ENCODE measurements around the gene FRMPD2. TPM values are rescaled to one million over a fixed set of nuclear protein-coding genes. Genes with fewer than 3 reads are reported as not detected.

Gene FRMPD2
- total and polyA plus RNA-seq, 2 experiments from 2014 or later: not detected

- no peak for TF ChIP-seq ZNF462 (CRISPR knock-in tag; IDR thresholded peaks at IDR 0.05)
- no peak for TF ChIP-seq STAT1 (IDR thresholded peaks at IDR 0.05; ENCODE audit: unreplicated experiment)
- TF ChIP-seq JUNB (IDR thresholded peaks at IDR 0.05; ENCODE audit: unreplicated experiment): no peak
- TF ChIP-seq REST (IDR thresholded peaks at IDR 0.05; ENCODE audit: unreplicated experiment): no peak
- TF ChIP-seq NANOG (IDR thresholded peaks at IDR 0.05; ENCODE audit: borderline replicate concordance): no peak
- no peak for TF ChIP-seq ETS1 (IDR thresholded peaks at IDR 0.05)
- TF ChIP-seq CTCF (conservative IDR thresholded peaks at IDR 0.05; ENCODE audit: low read depth in 2 of 2): no peak
- TF ChIP-seq ZNF114 (CRISPR knock-in tag; IDR thresholded peaks at IDR 0.05): no peak
- TF ChIP-seq POLR2AphosphoS5 (IDR thresholded peaks at IDR 0.05; ENCODE audit: low read depth): no peak
Observed at GRCh38 chr10:48205918-48206317, 68.6 kb downstream of the FRMPD2 start (continued).

Measured in GM23338 (cell line).